ENCODE measurements around the gene TCL1B.

Gene TCL1B

DNA sequence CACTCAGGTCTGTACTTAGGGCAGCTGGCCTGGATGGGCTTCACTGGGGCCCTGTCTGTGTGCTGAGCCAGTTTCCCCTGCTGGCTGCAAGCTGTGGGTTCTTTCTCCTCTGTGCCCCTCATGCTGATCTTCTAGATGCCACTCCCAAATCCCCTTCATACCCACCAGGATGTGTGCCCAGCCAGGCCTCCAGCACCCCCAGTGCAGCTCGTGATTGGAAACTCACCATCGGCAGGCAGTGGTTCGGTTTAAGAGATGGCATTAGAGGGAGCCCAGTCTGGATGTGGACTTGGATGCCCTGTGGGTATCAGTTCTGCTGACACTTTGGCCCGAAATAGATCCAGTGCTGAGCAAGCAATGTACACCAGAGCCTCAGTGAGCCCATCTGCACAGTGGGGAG lies 5.9 kb downstream of the TCL1B start:
- Histone ChIP-seq H3K36me3 (no peaks in the 10 kb centered on the region), H3K27me3 (peaks cover 4% of the 10 kb centered on the region; the same call in 1 of the 2 replicates), H3K4me3 (ENCODE audit: low read depth, low read length) (no peak overlapping the region), H3K9me3 (no peaks in the 10 kb centered on the region), H3K4me1 (no peaks in the 10 kb centered on the region)
- no peak for DNase-seq
- TF ChIP-seq, protein P1, sequence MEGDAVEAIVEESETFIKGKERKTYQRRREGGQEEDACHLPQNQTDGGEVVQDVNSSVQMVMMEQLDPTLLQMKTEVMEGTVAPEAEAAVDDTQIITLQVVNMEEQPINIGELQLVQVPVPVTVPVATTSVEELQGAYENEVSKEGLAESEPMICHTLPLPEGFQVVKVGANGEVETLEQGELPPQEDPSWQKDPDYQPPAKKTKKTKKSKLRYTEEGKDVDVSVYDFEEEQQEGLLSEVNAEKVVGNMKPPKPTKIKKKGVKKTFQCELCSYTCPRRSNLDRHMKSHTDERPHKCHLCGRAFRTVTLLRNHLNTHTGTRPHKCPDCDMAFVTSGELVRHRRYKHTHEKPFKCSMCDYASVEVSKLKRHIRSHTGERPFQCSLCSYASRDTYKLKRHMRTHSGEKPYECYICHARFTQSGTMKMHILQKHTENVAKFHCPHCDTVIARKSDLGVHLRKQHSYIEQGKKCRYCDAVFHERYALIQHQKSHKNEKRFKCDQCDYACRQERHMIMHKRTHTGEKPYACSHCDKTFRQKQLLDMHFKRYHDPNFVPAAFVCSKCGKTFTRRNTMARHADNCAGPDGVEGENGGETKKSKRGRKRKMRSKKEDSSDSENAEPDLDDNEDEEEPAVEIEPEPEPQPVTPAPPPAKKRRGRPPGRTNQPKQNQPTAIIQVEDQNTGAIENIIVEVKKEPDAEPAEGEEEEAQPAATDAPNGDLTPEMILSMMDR (IDR thresholded peaks at IDR 0.05; ENCODE audit: low read depth, low read length): no peak

- Histone ChIP-seq H3K36me3 (no peaks in the 10 kb centered on the region), H3K9me3 (no peaks in the 10 kb centered on the region), H3K4me1 (no peaks in the 10 kb centered on the region), H3K27me3 (peaks cover 9% of the 10 kb centered on the region), H3K4me3 (ENCODE audit: low read depth, low read length) (no peak overlapping the region)
- TF ChIP-seq, protein P1 (IDR thresholded peaks at IDR 0.05; ENCODE audit: low read depth, low read length): no peak
- DNase-seq: no peak
Observed at GRCh38 chr14:95695051-95695450, 8.8 kb downstream of the TCL1B start.

GRCh38 chr14:95695913-95696312 lies 9.7 kb downstream of the TCL1B start:
- TF ChIP-seq, protein P1 (IDR thresholded peaks at IDR 0.05; ENCODE audit: low read depth, low read length): no peak
- no peaks in the 10 kb centered on the region for H3K36me3 ChIP-seq
- H3K4me1 ChIP-seq: no peaks in the 10 kb centered on the region
- no peak overlapping the region for H3K4me3 ChIP-seq (ENCODE audit: low read depth, low read length)
- H3K27me3 ChIP-seq: peaks cover 9% of the 10 kb centered on the region
- DNase-seq: no peak
- H3K9me3 ChIP-seq: no peaks in the 10 kb centered on the region

- TF ChIP-seq, protein P1 (IDR thresholded peaks at IDR 0.05; ENCODE audit: low read depth, low read length): no peak
- Histone ChIP-seq H3K9me3 (no peaks in the 10 kb centered on the region), H3K27me3 (peaks cover 9% of the 10 kb centered on the region), H3K36me3 (no peaks in the 10 kb centered on the region), H3K4me3 (ENCODE audit: low read depth, low read length) (no peak overlapping the region), H3K4me1 (no peaks in the 10 kb centered on the region)
- DNase-seq: no peak
Observed at GRCh38 chr14:95696741-95697140, 10.5 kb downstream of the TCL1B start.

- peaks cover 10% of the 10 kb centered on the region for H3K27me3 ChIP-seq
- no peak overlapping the region for H3K4me3 ChIP-seq (ENCODE audit: low read depth, low read length)
- TF ChIP-seq, protein P1 (IDR thresholded peaks at IDR 0.05; ENCODE audit: low read depth, low read length): no peak
- H3K9me3 ChIP-seq: no peaks in the 10 kb centered on the region
- no peak for DNase-seq
- H3K4me1 ChIP-seq: no peaks in the 10 kb centered on the region
- H3K36me3 ChIP-seq: no peaks in the 10 kb centered on the region
Observed at GRCh38 chr14:95697764-95698163, 11.5 kb downstream of the TCL1B start.

DNA sequence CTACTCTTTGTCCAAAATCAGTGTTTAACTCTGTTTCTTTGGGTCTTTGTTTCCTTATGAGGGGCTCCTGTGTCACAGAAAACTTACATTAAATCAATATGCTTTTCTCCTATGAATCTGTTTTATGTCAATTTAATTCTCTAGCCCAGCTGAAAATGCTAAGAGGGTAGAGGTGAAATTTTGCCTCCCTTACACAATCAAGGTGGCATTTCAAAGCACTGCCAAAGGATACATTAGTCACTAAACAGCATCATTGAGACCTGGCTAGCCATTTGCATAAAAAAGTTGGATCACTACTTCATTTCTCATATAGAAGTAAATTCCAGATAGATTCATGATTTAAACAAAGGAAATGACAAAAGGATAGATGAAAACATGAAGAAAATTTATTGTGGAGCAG lies 12.1 kb downstream of the TCL1B start:
- H3K9me3 ChIP-seq: no peaks in the 10 kb centered on the region
- no peak overlapping the region for H3K4me3 ChIP-seq (ENCODE audit: low read depth, low read length)
- TF ChIP-seq, protein P1 (IDR thresholded peaks at IDR 0.05; ENCODE audit: low read depth, low read length): no peak
- no peaks in the 10 kb centered on the region for H3K4me1 ChIP-seq
- no peak for DNase-seq
- peaks cover 9% of the 10 kb centered on the region for H3K27me3 ChIP-seq
- H3K36me3 ChIP-seq: no peaks in the 10 kb centered on the region
